Stromal cell of bone marrow (primary cell): ENCODE data around the gene ECT2.
A peak's percentile ranks its signal among the peaks of the same experiment; 100 is the strongest.
"Not testable (repeated sequence)": the region's sequence is repeated elsewhere in the genome, so short reads cannot be mapped to it uniquely, and the experiment has no call there.

Source experiments
- DNase-seq: peaks from one replicate; pipeline ENCODE4 v3.0.0-alpha.2; 2012; ENCODE audit warnings: low read depth

Gene ECT2

DNA sequence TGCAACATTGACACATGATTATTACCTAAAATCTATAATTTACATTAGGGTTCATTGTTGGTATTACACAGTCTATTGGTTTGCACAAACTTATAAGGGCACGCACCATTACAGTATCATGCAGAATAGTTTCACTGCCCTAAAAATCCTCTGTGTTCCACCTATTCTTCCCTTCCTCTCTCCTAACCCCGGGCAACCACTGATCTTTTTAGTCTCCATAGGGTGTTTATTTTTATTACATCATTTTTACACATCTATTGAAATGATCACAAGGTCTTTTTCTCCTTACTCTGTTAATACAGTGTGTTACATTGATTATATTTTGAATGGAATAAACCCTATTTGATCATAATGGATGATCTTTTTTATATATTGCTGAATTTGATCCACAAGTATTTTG is 15.5 kb upstream of the ECT2 start:
- DNase-seq, result no peak

DNA sequence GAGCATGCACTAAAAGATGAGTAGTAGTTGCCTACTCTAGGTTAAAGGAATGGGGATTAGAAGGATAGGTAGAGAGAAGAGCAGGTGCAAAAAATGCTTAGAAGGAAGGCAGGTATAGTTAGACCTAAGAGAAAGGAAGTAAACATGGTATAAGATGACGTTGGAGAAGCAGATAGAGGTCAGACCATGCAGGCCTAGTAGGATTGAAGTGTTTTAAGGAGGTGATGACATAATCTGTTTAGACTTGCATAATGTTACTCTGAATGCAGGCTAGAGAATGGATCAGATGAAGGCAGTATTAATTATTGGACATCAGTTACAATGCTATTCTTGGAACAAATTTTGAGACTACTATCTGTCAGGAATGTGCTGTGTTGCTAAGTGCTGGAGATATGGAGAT is 11.1 kb upstream of the ECT2 start:
- DNase-seq, result no peak

DNA sequence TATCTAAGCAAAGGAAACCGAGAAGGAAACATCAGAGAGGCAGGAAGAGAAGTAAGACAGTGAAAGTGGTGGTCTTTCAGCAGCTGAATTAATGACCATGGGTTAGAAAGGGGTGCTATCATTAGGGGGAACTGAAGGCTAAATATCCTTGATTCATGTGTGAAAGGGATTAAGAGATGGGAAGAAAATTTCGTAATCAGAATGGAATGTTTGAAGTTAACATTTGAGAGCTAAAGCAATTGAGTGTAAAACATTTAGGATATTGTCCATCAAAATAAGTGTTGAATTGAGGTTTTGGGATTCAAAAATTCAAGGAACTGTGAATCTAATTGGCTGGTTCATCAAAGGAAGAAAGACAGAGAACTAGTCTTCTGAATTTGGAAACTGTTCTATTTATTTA is 4.1 kb upstream of the ECT2 start:
- DNase-seq, result no peak

DNA sequence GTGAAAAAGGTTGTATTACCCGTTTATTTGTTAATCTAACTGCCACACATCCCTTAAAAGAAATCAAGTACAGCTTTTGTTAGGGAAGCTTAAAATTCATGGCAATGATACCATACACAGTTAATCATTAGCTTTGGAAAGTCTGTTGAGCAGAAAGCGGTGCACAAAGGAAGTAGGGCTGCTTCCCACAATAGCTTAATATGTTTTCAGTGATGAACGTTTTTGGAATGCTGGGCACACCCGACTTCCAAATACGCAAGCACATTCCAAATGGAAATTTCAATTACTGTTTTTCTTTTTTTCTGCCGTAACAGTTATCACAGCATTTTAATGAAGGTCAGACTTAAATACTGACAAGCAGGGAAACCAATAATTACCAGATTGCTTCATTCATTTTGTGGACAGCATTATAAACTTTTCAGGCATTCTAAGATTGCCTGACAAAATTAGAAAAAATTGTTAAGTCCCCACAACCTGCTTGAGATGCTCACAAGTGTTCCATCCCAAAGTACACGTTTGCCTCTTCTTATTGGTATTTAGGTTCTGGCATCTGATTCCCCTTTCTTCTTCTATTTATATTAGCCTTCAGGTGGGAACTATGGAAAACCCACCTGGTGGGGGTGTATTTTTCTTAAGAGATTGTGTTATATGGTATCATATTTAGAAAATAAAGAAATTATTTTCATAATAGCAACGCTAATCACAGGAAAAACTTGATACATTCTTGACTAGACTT is 1.1 kb upstream of the ECT2 start:
- DNase-seq, result peak; percentile 90

DNA sequence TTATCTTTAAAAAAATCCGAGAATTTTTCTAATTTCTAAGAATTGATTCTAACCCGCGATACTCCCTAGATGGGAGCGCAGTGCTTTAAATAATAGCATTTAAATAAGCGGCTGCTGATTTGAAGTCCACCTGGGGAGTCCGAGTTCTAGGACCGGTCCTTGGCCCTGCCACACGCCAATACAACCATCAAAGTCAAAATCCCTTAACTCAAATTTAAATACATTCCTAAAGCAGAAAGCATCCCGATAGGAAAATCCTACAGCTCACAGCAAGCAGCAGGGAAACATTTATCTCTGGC is 508 bp upstream of the ECT2 start:
- DNase-seq, result no peak

DNA sequence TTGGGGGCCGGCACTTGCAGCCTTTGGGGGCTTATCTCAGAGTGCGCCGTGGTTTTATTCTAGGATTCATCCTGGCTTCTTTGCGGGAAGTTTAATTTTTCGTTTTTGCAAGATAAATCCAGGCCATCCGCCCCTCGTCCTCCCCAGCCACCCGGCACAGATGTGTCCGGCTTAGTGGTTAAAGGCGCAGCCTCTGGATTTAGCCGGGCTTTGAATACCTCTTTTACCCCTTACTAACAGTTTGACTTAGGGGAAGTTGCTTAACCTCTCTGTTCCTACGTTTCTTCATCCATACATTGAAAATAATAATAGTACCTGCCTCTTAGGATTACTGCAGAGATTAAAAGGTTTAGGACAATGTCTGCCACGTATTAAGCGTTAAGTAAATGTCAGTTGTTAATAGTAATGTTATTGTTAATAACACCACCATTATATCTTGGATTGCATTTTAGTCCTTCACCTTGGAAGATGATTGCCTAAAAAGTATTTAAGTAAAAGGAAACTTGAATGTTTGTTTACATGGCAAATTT is 714 bp downstream of the ECT2 start:
- no peak for DNase-seq

DNA sequence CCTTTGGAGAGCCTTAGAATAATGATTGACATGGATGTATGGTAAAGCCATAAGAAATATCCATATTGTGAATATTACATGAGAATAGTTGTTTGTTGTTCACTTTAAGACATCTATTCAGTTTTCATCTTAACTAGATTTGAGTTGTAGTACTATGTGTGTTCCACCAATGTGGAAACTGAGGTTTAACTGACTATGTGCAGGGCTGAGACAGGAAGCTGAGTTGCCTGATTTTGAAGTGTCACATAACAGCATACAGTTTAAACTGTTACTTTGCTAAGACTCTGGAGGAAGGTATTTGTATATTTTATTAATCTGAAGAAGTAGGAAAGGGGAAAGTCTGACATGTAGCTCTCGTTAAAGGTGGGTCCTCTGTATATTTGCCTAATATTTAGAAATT is 2.1 kb downstream of the ECT2 start:
- no peak for DNase-seq

DNA sequence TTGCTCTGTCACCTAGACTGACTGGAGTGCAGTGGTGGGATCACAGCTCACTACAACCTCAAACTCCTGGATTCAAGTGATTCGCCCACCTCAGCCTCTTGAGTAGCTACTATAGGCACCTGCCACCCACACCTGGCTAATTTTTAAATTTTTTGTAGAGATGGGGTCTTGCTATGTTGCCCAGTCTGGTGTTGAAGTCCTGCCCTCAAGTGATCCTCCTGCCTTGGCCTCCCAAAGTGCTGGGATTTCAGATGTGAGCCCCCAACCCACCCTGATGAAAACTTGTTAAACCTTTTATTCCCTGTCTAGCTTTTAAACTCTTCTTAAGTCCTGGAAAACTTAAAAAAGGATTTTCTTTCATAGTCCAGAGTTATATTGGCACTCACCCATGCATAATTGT is 2.6 kb downstream of the ECT2 start:
- no peak for DNase-seq

DNA sequence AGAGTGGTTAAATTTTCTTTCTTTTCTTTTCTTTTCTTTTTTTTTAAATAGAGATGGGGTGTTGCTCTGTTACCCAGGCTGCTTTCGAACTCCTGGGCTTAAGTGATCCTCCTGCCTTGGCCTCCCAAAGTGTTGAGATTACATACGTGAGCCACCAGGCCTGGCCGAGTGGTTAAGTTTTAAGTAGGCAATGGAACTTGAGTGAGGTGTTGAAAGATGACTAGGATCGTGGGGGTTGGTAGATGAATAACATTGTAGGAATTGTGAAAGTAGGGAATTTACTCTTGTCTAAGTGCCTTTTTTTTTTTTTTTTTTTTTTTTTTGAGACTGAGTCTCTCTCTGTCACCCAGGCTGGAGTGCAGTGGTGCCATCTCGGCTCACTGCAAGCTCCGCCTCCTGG is 9.9 kb downstream of the ECT2 start:
- DNase-seq, result not testable (repeated sequence)

DNA sequence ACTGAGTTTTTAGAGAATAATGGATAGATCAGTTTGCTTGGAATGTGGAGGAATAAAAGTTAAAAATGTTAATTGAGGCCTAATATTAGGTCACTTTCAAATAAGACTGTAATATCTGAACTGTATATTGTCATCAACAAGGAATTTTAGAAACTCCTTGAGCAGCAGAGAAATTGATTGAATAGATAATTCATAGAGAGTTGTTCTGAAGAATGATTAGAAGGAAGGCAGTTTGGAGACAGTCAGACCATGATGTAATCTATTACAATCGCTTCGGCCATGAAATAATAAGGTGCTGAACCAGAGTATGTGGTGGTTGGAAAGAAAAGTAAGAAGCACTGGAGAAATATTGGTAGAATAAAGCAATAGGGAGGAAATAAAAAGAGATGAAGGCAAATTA is 15.7 kb downstream of the ECT2 start:
- DNase-seq, result no peak

DNA sequence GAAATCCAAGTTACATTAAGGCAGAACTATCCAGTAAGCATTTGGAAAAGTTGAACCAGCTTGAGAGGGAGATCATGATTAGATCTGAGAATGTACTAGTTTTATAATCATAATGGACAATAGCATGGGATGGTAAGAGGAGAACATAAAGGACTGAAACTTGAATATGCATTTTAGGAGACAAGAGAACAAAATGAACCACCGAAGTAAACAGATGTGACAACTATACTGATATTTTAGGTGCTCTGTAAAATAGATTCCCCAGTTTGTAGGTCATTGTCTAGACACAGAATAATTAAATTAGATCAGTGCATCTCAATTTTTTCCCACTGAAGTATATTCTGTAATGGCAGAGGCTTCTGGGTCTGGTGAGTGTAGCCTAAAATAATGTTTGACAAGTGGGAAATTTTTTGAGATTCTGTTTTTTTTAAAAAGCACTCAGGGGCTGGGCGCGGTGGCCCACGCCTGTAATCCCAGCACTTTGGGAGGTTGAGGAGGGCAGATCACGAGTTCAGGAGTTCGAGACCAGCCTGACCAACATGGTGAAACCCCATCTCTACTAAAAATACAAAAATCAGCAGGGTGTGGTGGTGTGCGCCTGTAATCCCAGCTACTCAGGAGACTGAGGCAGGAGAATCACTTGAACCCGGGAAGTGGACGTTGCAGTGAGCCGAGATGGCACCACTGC is 16.3 kb downstream of the ECT2 start:
- no peak for DNase-seq

DNA sequence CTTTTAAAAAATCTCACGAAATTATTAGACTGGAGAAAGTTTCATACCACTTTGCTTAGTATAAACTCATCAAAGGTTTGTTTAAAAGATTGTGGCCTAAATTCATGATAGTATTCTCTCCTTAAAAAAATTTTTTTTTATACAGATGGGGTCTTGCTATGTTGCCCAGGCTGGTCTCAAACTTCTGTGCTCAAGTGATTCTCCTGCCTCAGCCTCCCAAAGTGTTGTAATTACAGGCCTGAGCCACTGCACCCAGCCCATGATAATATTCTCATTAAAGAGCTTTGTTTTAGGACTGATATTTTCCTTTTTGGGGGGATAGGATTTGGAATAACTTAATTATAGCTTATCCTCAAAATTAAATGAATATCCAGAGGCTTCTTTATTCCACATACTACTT is 19.9 kb downstream of the ECT2 start:
- DNase-seq, result no peak

DNA sequence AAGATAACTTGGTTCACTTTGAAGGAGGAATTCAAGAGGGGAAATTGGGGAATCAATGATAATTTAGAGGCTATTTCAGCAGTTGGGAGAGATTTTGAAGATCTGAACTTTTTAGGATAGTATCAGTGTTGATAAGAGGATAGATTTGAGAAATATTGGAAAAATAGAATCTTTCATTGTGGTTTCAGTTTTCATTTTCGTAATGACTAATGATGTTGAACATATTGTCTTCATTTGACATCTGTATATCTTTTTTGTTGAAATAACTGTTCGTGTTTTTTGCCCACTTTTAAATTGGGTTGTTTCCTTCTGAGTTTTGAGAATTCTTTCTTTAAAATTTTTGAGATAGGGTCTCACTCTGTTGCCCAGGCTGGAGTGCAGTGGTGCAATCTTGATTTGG is 21.1 kb downstream of the ECT2 start:
- DNase-seq, result no peak

DNA sequence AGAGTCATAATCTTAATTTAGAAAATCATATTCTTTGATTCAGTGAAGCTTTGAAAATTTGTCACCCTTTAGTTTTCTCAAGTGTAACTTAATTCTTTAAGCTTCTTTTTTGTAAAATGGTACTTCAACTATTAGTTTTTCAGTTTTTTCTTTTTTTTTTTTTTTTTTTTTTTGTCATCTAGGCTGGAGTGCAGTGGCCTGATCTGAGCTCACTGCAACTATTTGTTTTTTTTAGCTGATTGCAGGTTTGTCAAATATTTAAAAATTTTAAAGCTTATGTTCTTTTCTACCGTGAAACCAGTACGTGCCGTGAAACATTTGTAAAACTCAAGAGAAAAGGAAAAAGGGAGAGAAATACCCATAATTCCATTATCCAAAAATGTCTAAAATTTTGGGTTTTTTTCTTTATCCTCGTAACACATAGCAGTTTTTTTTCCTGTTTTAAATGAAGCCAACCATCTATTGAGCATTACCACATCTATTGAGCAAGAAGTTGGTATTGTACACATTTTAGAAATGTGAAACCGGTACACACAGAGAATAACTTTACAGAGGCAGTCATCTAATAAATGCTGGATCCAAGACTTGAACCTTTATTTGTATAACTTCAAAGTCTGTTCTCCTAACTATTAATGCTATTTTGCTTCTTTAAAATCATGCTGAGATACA is 25.7 kb downstream of the ECT2 start:
- no peak for DNase-seq

DNA sequence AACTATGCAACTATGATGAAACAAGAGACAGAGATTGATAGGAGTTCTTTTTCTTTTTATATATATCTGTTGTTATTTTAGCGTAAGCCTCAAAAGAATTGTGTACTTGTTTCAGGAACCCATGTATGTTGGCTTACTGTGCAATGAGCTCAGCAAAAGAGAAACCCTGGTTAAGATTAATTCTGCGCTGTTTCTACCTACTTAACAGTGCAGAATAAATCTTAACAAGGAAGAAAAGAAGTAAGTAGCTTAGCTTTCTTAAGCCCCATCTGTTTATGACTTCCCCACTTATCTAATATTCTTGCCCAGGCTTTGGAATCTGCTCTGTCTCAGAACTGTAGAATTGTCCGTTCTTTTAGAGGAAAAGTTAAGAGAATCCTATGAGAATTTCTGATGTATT is 27.4 kb downstream of the ECT2 start:
- no peak for DNase-seq

DNA sequence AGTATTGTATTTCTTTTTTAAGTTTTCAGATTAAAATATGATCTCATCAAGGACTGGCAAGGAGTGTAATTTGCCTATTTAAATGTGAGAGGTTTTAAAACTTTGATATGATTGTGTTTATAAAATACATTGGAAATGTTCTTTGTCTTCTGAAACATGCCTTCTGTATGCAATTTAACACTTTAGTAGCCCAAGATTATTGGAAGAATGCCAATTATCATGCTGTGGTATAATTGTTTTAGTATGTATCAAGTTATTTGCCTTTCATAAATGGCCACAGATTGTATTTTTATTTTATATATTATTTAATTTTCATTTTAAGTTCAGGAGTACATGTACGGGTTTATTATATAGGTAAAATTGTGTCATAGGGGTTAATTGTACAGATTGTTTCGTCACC is 31.7 kb downstream of the ECT2 start:
- DNase-seq, result no peak

DNA sequence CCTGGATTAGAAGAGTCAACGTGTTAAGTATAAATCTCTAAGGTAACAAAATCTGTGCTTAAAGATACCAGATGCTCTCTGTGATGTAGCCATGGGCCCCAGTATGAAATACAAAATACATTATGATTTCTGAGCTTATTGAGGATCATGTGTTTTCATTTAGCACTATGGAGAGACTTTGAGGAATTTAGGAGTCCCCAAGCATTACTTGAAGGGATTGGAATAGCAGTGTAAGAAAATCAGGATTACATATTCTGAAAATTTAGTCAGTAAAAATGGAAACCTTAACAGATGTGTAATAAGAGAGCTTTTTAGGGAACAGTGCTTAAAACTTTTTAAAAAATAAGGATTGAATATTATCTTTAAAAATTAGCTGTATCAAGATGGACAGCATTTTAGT is 35.5 kb downstream of the ECT2 start:
- DNase-seq, result no peak

DNA sequence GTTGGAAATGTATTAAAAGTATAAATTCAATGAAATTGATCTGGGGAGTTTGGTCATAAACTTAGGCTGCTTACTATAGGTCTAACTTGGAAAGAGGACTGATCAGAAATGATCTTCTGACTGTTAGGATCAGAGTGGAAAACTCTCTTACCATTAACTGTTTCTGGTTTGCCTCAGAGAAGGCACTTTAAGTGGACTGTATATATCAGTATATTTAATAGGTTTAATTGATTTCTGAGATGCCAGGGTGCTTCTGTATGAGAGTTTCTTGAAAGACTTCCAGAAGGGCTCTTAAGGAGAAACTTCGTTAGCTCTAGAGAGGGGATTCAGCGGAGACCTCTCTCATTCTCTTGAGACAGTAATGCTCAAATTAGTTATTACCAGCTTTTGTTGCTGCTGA is 36.5 kb downstream of the ECT2 start:
- DNase-seq, result no peak

DNA sequence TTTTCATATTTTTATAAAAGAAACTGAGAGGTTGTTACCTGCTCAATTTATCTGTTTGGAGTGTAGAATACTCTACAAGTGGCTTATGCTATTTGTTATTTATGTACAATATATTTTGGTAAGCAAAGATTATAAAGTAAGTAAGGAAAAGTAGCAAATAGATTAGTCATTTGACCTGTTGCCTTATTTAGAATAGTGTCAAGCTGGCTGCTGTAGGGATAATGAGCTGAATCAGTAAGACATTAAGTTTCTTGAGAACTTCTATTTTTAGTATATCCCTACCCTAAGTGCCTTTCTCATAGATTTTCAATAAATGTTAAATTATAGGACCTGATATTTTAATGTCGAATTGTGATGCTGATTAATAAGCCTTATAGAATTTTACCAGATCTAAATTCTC is 37.2 kb downstream of the ECT2 start:
- no peak for DNase-seq

DNA sequence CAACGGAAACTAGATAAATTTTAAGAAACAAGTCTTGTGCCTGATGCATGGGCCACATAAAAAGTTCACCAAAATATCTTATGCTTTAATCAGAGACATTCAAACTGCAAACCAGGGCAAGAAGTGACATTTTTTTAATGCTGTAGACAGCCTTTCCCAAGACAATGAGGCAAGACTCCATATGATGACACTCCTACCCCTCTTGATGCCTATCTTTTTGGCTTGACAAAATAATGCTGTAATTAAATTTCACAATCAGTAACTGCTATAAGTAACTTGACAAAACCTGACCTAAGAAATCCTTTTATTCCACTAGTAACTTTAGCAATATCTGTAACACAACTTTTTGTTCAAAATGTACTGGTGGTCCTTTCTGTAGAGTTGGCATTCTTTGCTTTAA is 48.7 kb downstream of the ECT2 start:
- DNase-seq, result no peak

DNA sequence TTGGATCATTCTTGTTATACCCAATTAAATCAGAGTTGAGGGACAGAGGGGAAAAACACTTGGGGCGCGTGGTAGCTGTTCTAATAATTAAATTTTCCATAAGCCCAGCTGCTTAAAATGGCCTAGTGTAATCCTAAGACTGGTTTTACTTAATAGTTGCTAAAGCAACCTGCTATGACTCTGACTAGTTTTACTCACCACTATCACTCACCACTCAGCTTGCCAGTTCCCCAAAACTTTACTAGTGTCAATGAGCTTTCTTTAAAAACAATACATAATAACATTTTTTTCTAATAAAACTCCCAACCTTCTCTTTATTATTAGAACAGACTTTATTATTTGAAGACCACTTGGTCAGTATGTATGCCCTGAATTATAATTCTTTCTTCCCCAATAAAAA is 49.6 kb downstream of the ECT2 start:
- DNase-seq, result peak; percentile 14

DNA sequence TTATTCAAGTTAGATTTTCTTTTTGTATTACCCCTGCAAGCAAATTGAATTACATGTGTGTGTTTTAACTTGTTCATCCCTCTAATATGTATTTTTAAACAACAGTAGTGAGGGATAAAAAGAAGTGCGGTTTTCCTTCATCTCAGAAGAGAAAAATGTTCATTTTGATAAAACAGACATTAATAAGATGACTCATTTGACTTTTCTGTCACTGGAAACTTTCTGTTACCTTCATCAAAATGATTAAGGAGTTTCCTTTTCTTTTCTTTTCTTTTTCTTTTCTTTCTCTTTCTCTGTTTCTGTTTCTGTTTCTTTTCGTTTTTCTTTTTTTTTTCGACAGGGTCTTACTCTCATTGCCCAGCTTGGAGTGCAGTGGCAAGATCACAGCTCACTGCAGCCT is 53.0 kb downstream of the ECT2 start:
- no peak for DNase-seq

DNA sequence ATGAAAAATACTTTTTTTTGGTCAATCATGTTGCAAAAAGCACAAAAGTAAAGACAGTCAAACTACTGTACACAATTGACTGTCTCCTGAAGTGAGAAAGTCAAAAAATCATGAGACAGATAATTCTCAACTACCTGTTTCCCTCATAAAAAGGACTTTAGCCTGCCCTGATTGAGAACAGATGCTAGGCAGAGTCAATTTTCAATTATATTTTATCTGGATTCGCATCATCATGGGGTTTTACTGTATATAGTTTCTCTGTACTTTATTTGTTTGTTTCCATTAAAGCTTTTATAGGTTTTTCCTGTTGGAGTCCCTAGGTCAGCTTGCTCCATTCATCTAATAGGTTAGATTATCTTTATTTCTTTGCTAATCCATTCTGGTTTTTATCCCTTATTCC is 53.8 kb downstream of the ECT2 start:
- no peak for DNase-seq
